ENCODE data around the gene ABHD4.
"Not testable (repeated sequence)": the region's sequence is repeated elsewhere in the genome, so short reads cannot be mapped to it uniquely, and the experiment has no call there.

ABHD4 gene

DNA sequence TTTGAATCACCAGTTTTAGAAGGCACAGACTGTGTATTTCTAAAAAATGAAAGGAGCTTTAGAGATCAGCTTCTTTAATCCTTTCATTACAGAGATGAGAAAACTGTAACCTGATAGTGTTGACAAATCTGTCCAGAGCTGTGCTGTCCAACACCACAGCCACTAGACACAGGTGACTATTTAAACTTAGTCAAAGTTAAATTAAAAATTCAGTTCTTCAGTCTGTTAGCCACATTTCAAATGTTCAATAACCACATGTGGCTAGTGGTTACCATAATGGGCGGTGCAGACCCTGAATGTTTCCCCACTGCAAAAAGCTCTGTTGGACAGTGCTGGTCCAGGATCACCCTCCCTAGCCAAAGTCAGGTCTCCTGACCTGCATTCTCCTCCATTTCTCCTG is 30.7 kb upstream of the ABHD4 start:
- no peak for TF ChIP-seq POLR2A (IDR thresholded peaks at IDR 0.05; ENCODE audit: low read depth, low read length)
- FAIRE-seq (no peak), DNase-seq (ENCODE audit: insufficient read length, low spot score) (no peak)

DNA sequence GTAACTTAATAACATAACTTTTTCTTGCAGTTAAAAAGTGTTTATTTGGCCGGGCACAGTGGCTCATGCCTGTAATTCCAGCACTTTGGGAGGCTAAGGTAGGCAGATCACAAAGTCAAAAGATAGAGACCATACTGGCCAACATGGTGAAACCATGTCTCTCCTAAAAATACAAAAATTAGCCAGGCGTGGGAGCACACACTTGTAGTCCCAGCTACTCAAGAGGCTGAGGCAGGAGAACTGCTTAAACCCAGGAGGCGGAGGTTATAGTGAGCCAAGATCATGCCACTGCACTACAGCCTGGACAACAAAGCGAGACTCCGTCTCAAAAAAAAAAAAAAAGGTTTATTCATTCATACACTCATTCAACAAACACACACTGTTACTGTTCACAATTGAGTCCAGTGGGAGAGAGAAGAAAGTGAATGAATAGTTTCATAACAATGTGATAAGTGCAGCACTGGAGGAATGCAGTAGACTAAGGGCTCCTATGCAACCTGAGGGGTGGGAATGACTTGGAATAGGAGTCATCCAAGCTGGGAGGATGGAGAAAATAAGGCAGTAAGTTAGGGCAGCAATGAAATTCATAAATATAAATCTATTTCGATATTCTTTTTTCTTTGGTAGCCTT is 28.9 kb upstream of the ABHD4 start:
- no peak for TF ChIP-seq POLR2A (IDR thresholded peaks at IDR 0.05; ENCODE audit: low read depth, low read length)
- DNase-seq (ENCODE audit: insufficient read length, low spot score) (no peak), FAIRE-seq (no peak)

DNA sequence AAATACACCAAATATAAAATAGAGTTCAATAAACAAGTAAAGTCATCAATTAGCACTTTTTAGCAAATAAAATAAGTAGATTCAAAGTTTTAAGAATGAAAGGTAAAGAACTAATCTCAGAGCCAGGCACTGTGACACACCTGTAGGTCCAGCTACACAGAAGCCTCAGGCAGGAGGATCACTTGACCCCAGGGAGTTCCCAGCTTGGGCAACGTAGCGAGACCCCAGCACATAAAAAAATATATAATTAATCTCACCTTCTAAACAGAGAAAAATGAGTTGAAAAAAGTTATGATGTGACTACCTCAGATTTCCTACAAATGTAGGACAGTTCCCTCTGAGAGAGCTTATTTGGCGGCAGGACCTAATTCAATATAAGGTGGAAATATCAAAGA is 28.4 kb upstream of the ABHD4 start:
- no peak for DNase-seq (ENCODE audit: insufficient read length, low spot score)
- FAIRE-seq = no peak
- no peak for TF ChIP-seq POLR2A (IDR thresholded peaks at IDR 0.05; ENCODE audit: low read depth, low read length)

DNA sequence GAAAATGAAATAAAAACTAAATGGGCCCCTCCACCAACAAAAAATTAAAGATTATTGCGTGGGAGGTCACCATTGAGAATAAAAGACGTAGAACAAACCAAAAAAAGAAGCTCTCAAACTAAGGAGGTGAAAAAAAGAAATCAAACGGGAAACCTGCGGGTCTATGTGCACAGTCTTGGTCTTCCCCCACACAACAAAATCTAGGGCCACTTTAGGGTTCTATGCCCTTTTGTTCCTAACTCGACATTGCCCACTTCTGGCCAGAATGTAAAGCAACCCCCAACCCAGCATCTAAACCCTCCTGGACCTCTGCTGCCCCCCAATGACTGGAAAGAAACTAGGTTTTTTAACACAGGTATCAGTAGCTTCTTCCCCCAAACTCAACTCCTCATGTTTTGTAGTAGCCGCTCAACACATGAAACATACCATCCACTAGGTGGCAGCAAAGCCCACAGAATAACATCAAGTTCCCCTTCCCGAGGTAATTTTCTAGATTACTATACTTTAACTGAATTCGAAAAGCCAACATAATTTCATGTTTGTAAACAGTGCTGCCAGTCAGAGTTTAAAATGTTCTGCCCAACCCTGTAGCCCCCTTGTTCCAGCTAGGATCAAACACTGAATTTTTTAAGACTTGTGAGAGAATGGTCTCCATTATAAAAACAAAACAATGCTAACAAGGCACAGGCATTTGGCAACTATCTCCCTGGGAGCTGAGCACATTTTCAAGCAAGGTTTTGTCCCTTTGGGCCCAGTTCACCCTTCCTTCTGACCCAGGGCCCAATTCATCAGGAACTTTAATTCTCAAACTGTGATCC is 27.8 kb upstream of the ABHD4 start:
- no peak for TF ChIP-seq POLR2A (IDR thresholded peaks at IDR 0.05; ENCODE audit: low read depth, low read length)
- DNase-seq (ENCODE audit: insufficient read length, low spot score) (peak; percentile 17), FAIRE-seq (peak; percentile 73)

DNA sequence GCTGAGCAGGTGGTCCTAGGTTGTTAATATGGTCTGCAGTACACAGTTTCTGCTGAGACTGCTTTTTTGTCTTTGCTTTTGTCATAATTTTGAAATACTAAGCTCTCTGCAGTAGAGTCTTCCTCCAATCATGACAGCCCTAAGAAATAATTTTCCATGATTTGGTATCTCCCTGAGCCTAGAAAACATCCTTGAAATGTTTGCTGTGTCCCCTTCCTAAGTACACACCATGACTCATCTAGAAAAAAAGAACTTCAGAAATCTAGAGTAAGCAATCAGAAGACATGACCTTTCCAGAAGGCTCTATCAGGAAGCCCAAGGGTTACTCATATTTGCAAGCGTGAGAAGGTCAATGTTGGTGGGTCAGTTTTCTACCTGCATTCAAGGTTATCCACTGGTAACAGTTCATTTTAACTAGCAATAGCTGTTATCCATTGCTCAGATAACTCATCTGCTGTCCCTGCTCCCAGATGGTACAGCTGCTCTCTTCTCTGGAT is 25.5 kb upstream of the ABHD4 start:
- no peak for TF ChIP-seq POLR2A (IDR thresholded peaks at IDR 0.05; ENCODE audit: low read depth, low read length)
- no peak for DNase-seq (ENCODE audit: insufficient read length, low spot score)
- no peak for FAIRE-seq

DNA sequence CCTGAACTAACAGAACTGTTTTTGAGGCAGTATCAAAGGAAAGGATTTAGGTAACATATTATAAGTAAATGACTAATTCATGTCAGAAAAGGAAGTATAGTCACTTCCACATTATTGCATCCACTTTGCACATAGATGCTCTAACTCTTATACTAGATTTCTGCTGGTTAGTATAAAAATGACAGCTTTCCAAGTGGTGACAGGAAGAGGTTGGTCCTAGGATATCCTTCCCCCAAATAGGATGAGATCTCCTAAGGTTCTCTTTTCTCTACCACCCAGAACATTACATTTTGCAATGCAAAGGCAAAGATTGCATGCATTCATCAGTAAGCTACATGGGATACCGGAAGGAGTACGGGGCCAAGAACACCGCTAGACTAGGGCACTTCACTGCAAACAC is 24.3 kb upstream of the ABHD4 start:
- FAIRE-seq (no peak), DNase-seq (ENCODE audit: insufficient read length, low spot score) (no peak)
- no peak for TF ChIP-seq POLR2A (IDR thresholded peaks at IDR 0.05; ENCODE audit: low read depth, low read length)

DNA sequence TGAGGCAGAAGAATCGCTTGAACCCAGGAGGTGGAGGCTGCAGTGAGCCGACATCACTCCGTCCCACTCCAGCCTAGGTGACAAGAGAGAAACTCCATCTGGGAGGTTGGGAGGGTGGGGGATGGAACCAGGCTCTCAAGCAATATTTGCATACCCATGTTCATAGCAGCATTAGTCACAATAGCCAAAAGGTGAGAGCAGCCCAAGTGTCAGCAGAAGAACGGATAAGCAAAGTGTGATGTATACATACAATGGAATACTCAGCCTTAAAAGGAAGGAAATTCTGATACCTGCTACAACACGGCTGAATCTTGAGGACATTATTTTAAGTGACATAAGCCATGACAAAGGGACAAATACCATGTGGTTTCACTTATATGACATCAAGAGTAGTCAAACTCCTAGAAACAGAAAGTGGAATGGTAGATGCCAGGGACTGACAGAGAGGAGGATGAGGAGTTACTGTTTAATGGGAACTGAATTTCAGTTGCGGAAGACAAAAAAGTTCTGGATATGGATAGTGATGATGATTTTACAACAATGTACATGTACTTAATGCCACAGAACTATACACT is 20.7 kb upstream of the ABHD4 start:
- TF ChIP-seq POLR2A (IDR thresholded peaks at IDR 0.05; ENCODE audit: low read depth, low read length) = no peak
- DNase-seq (ENCODE audit: insufficient read length, low spot score) (no peak), FAIRE-seq (no peak)

DNA sequence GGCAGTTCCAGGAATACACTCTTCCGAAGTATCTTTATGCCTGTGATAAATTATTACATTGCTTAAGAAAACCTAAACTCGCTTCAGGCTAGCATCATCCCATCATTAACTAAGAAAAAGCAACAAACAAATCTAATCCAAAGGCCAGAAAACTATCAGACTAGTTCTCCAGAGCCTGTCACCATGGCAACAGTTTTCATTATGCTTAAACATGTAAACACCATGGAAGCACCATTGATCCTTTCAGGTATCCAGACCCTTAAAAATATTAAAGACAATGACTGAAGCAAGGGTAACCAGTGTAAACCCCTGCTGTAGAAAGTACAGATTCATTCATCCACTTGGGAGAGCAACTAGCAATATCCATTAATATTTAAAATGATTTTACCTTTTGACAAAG is 18.9 kb upstream of the ABHD4 start:
- no peak for TF ChIP-seq POLR2A (IDR thresholded peaks at IDR 0.05; ENCODE audit: low read depth, low read length)
- FAIRE-seq = no peak
- no peak for DNase-seq (ENCODE audit: insufficient read length, low spot score)

DNA sequence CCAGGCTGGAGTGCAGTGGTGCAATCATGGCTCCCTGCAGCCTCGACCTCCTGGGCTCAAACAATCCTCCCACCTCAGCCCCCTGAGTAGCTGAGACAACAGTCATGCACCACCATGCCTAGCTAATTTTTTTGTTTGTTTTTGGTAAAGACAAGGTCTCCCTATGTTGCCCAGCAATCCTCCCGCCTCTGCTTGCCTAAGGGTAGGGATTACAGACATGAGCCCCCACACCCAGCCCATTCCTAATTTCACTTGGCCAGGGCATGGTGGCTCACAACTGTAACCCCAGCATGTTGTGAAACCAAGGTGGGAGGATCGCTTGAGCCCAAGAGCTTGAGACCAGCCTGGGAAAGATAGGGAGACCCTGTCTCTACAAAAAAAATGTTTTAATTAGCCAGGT is 18.2 kb upstream of the ABHD4 start:
- DNase-seq (ENCODE audit: insufficient read length, low spot score) (no peak), FAIRE-seq (no peak)
- no peak for TF ChIP-seq POLR2A (IDR thresholded peaks at IDR 0.05; ENCODE audit: low read depth, low read length)

DNA sequence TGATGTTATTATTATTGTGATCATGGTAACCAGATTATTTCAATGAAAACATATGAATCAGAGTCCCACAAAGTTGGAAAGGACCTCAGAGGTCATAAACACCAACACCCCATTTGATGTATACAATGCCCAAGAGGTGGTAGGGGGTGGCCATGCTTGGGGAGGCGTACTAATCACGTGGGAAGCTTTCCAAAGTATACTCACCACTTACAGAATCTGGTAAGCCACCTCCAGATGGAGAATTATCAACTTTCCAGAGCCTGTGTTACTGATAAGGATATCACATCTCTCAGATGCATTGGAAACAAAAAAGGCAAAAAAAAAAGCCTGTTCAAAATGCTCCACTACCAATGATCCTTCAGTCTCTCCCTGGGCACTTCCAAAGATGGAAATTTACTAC is 17.5 kb upstream of the ABHD4 start:
- DNase-seq (ENCODE audit: insufficient read length, low spot score) = no peak
- no peak for TF ChIP-seq POLR2A (IDR thresholded peaks at IDR 0.05; ENCODE audit: low read depth, low read length)
- no peak for FAIRE-seq

DNA sequence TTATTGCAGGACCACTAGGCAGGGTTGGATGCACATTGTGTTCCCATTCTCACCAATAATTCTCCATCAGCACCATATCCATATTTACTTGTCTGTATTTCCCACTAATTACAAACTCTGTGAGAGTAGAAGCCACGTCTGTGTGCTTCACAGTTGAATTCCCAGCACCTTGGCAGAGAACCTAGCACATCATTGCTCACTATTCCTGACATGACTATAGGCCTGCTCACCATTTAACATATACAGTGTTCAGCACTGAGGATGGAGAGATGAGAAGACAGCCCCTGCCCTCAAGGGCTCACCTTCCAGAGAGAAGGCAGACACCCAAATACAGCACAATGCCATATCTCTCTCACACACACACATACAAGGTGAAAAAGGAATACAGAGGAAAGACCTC is 14.1 kb upstream of the ABHD4 start:
- no peak for FAIRE-seq
- TF ChIP-seq POLR2A (IDR thresholded peaks at IDR 0.05; ENCODE audit: low read depth, low read length) = no peak
- DNase-seq (ENCODE audit: insufficient read length, low spot score) = no peak

DNA sequence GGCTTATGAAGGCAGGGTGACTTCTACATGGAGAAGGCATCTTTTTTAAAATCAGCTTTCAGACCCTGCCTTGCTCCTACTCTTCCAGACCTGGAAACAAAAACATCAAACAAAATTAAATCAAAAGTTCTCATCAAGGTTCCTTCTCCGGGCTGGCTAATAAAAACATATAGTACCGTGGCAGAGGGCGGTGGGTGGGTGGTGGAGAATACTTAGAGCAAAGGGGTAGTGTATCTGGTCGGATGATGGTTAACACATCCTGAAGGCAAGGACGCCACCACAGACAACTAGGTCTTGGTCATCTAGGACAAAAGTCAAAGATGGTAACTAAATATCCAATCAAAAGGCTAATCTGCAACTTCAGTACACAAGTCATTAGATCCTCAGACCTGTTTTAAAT is 10.9 kb upstream of the ABHD4 start:
- no peak for TF ChIP-seq POLR2A (IDR thresholded peaks at IDR 0.05; ENCODE audit: low read depth, low read length)
- no peak for DNase-seq (ENCODE audit: insufficient read length, low spot score)
- FAIRE-seq = no peak

DNA sequence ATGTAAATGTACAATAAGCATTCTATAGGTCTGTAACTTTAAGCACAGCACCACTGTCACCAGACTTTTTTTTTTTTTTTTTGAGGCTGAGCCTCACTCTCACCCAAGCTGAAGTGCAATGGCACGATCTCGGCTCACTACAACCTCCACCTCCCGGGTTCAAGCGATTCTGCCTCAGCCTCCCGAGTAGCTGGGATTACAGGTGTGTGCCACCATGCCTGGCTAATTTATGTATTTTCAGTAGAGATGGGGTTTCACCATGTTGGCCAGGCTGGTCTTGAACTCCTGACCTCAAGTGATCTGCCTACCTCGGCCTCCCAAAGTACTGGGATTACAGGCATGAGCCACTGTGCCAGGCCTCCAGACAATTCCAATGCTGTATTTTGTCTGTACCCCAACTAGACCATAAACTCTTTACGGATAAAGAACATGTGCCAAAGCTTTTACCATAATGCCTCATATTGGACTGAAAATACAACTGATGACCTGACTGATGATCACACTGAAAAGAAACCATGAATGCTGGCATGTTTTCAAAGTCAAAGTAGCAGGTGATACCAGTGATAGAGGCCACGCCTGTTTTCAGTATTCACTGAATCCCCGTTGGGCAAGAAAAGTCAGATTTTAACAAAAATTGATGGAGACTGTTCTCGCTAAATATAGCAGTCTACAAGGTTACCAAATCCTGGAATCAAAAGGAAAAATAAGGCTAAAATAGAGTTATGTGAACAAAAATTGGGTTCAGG is 10.2 kb upstream of the ABHD4 start:
- not testable (repeated sequence) for DNase-seq (ENCODE audit: insufficient read length, low spot score); FAIRE-seq

DNA sequence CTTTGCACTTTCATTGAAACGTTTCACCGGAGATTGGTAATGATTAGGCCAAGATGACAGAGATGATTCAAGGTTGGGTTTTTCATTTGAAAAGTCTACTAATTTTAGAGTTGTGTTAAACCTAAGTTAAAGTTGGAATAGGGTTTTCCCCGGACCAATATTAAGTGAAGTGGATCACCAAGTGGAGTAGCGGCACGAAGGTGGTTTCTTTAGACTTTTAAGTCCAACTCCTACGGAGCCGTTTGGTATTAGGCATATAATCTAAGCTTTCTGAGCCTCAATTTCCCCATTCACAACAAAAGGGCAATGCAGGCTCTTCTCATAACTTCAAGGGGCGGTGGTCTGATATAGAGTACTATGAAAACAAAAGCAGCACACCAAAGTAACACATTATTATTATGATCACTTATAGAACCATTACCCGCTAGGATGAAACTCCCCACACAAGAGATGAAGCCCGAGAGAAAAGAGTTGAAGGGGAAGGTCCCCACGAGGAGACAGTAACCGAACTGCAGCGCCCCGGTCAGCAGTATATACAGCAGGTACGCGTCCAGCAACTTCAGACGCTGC is 9.5 kb upstream of the ABHD4 start:
- no peak for FAIRE-seq
- DNase-seq (ENCODE audit: insufficient read length, low spot score) = no peak
- TF ChIP-seq POLR2A (IDR thresholded peaks at IDR 0.05; ENCODE audit: low read depth, low read length) = no peak

Data from H54 (cell line).